Caki2 (cell line): ENCODE data around the gene SSTR5. TPM values are rescaled to one million over a fixed set of nuclear protein-coding genes. Genes with fewer than 3 reads are reported as not detected.
"Not testable (repeated sequence)": the region's sequence is repeated elsewhere in the genome, so short reads cannot be mapped to it uniquely, and the experiment has no call there.

Source experiments
- DNase-seq: peaks from one replicate; pipeline ENCODE4 v3.0.0-alpha.2; 2015; ENCODE audit warnings: low read depth
- in situ Hi-C: cut with HindIII; loops from 2 replicates; pipeline ENCODE4 v1.10.0; 2016; ENCODE audit warnings: low sequenced_read_pairs, low pct_unique_long_range_greater_than_20kb, mixed read lengths
- total RNA-seq: library from RNA; depleted of rRNA; stranded (reverse); fragments of >200 nt; shearing (Covaris generic); gene quantifications from 2 replicates; pipeline ENCODE4 v1.2.3, GENCODE V29; 2014; ENCODE audit warnings: low replicate concordance

Gene SSTR5
- total RNA-seq, 1 experiment from 2014 or later, result 9.1 TPM

DNA sequence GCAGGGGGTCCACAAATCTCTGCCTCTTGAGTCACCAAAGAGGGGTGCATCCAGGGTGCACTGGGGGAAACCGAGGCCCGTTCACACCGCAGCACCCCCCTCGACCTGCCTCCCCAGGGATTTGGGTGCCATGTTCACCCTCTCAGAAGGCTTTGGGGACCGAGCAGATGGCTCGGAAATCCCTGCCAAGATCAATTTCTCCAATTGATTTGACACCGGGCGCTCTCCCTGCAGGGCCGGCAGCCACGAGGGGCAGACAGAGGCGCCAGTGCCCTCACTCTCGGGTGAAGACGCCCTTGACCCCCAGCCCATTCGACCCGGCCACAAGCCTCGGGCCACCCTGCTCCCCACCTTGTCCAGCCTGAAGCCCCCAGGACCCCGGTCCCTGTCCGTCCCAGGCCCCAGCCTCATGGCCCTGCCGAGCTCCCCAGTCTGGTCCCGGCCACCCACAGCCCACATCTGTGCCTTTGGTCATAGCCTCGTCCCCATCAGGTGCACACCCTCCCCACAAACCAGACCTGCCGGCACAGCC is 9.3 kb downstream of the SSTR5 start:
- in situ Hi-C loops, result no loop called here
- DNase-seq, result no peak

- peak; percentile 91 for DNase-seq
- in situ Hi-C loops, result no loop called here
These were observed 9.9 kb downstream of the SSTR5 start for GRCh38 chr16:1082266-1082951.

GRCh38 chr16:1082952-1083675 is 10.6 kb downstream of the SSTR5 start:
- in situ Hi-C loops, result no loop called here
- DNase-seq, result peak; percentile 82

DNA sequence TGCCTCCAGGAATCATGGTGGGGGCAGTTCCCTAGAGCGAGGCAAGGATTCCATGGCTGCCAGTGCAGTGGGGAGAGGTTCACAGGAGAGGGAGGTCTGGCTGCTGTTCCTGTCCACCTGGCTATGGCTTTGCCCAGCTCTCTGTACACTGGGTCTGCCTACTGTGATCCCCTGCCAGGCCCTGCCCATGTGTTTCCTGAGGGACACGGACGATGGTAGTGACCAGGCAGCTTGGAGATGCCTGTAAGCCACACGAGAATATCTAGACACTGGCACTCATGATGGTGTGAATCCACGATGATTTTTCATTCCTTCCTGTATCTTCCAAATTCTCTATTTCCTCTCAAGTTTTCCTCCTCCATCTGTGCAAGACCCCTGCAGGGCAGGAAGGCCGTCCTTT is 12.4 kb downstream of the SSTR5 start:
- in situ Hi-C loops, result no loop called here
- no peak for DNase-seq

- DNase-seq, result not testable (repeated sequence)
These were observed 13.9 kb downstream of the SSTR5 start for GRCh38 chr16:1086443-1086842.

DNA sequence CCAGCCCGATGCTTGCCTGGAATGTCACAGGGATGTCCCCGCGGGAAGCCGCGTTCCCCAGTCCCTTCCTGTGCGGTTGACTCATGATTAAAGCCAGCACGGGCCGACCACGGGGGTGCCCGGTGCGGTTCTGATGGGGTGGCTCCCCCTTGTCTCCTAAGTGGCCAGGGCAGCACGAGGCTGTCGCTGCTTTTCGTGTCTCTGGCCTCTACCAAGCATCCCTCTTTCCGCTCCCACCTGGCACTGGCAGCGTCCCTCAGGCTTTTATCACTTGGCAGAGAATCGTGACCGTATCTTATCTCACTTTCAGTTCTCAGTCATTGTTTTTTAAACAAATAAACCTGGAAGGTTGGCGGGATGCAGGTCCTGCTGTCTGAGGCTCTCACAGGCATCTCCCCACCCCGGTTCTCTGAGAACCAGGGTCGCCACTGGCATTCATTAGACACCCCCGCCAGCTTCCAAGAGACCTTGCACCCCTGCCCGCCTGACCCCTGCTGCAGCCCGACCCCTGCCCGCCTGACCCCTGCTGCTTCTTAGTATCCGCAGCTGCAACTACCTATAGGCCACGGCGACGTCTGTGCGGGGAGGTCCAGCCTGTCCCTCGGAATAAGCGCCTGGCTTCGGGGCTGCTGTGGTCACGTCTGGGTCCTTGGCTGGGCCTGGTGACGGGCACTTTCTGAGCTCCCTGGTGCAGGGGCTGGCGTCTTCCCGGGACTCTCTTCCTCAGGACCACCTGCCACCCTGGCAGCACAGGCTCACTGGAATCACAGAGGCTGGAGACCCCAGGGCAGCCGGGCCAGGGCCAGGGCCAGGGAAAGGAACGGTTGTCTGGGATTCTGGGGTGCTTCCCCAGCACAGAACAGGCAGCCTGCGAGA is 16.0 kb downstream of the SSTR5 start:
- DNase-seq, result peak; percentile 59
- in situ Hi-C loops, result no loop called here

More at GRCh38 chr16:1086443-1086842, 13.9 kb downstream of the SSTR5 start:
- in situ Hi-C loops, result not testable (repeated sequence)

- no peak for DNase-seq
- in situ Hi-C loops, result no loop called here
These were observed 16.9 kb downstream of the SSTR5 start for GRCh38 chr16:1089439-1089821.

GRCh38 chr16:1089822-1090619 is 17.5 kb downstream of the SSTR5 start:
- peak; percentile 86 for DNase-seq
- in situ Hi-C loops, result no loop called here

DNA sequence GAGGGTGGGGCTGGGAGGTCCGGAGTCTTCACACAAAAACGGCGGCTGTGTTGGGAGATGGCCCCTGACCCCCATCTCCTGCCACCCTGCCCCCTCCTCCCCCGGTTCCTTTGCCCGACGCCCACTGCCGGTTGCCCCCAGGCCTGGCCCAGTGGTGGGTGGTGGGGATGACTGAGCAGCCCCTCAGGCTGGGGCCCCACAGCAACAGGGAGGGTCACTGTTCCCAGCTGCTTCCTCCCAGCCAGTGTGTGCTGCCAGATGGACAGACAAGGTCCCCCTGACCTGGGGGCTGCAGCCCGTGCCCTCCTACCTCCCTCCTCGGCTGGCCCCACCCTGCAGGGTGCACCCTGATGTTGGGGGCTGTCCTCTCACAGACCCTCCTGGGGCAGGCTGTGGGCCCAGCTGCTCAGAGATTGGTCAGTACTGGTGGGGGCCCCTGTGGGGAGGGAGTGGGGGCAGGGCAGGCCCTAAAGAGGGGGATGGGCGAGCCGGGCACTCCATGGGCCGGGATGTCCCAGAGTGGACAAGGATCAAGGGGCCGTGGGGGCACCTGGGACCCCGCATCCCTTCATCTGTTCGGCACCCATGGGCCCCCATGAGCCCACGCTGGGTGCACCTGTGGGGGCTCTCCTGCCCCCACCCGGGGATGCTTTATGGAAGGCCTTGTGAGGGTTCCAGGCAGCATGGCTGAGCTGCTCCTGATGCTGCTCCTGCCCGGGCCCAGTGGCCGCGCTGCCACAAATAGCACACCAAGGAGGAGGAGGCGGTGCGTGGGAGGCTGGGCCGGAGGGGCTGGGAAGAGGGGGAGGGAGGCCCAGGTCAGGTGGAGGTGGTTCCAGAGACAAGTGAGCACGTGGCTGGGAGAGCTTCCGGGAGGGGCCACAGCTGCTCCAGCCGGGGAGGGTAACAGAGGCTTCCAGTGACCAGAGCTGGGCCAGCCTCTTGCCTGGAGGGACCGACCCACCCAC is 18.4 kb downstream of the SSTR5 start:
- in situ Hi-C loops, result no loop called here
- peak; percentile 40 for DNase-seq

- in situ Hi-C loops, result no loop called here
- no peak for DNase-seq
These were observed 19.5 kb downstream of the SSTR5 start for GRCh38 chr16:1091992-1092552.

DNA sequence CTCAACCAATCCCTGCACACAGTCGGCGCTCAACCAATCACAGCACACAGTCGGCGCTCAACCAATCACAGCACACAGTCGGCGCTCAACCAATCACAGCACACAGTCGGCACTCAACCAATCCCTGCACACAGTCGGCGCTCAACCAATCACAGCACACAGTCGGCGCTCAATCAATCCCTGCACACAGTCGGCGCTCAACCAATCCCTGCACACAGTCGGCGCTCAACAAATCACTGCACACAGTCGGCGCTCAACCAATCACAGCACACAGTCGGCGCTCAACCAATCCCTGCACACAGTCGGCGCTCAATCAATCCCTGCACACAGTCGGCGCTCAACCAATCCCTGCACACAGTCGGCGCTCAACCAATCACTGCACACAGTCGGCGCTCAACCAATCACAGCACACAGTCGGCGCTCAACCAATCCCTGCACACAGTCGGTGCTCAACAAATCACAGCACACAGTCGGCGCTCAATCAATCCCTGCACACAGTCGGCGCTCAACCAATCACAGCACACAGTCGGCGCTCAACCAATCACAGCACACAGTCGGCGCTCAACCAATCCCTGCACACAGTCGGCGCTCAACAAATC is 20.2 kb downstream of the SSTR5 start:
- DNase-seq, in situ Hi-C loops: not testable (repeated sequence)

DNA sequence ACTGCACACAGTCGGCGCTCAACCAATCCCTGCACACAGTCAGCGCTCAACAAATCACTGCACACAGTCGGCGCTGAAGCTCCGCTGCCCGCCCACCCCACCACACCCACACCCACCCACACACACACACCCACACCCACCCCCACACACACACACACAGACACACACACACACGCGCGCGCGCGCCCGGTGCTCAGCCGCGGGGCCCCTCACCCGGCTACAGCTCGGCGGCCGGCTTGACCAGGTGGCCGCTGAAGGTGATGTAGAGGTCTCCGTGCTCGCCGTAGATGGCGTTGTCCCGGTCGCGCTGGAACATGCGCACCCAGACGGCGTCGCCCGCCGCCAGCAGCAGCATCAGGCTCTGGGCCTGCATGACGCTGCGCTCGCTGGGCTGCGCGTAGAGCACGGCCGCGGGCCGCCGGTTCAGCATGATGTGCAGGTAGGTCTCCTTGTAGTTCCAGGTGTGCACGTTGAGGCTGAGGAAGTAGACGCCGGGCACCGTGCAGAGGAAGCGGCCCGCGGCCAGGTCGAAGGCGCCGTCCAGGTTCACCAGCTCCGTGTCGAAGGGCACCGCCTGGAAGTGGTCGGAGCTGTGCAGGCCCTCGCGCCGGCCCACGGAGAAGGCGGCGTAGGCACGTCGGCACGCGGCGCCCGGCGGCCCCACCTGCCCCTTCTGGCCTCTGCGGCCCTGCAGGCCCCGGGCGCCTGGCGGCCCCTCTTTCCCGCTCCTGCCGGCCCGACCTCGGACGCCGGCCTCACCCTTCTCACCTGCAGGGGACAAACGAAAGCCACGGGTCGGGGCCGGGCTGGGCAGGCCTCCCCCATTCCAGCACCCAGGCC is 21.0 kb downstream of the SSTR5 start:
- DNase-seq, result no peak
- in situ Hi-C loops, result no loop called here

GRCh38 chr16:1094124-1094479 is 21.6 kb downstream of the SSTR5 start:
- DNase-seq, result no peak
- in situ Hi-C loops, result no loop called here

GRCh38 chr16:1094601-1095449 is 22.3 kb downstream of the SSTR5 start:
- DNase-seq, result no peak
- in situ Hi-C loops, result no loop called here
